GM08714 (cell line): ENCODE data around the gene IGFL3.
"Not testable (repeated sequence)": the region's sequence is repeated elsewhere in the genome, so short reads cannot be mapped to it uniquely, and the experiment has no call there.

Source experiments
- H3K4me3 ChIP-seq: fragments of 200-500 bp; sonication (Bioruptor generic); 2 replicates; pipeline ENCODE4 v1.5.1; 2014; ENCODE audit warnings: mild to moderate bottlenecking, low read length, inconsistent platforms
- ZNF274 ChIP-seq: IDR thresholded peaks from 2 replicates; pipeline ENCODE4 v1.6.1; 2012; ENCODE audit warnings: mild to moderate bottlenecking, low read depth, low read length

IGFL3 gene

GRCh38 chr19:46124638-46125115 is at the start of gene IGFL3:
IGFL3 (minus strand) TSS chr19:46124688; CDS start chr19:46124649, 39 bp downstream.
- TF ChIP-seq ZNF274: no peak
- no peak within 1 kb of the TSS for H3K4me3 ChIP-seq

GRCh38 chr19:46173886-46174480 is 49.5 kb upstream of the IGFL3 start:
- H3K4me3 ChIP-seq: no peak overlapping the region
- TF ChIP-seq ZNF274: no peak

GRCh38 chr19:46162731-46163130 is 38.2 kb upstream of the IGFL3 start:
- no peak overlapping the region for H3K4me3 ChIP-seq
- TF ChIP-seq ZNF274: no peak

- H3K4me3 ChIP-seq: not testable (repeated sequence)
These were observed 37.3 kb upstream of the IGFL3 start for GRCh38 chr19:46161642-46162257.

GRCh38 chr19:46160233-46160775 is 35.8 kb upstream of the IGFL3 start:
- TF ChIP-seq ZNF274: no peak
- H3K4me3 ChIP-seq: no peak overlapping the region

GRCh38 chr19:46159418-46160232 is 35.1 kb upstream of the IGFL3 start:
- TF ChIP-seq ZNF274: no peak
- H3K4me3 ChIP-seq: no peak overlapping the region

GRCh38 chr19:46155237-46155636 is 30.7 kb upstream of the IGFL3 start:
- TF ChIP-seq ZNF274: no peak

GRCh38 chr19:46150606-46151005 is 26.1 kb upstream of the IGFL3 start:
- TF ChIP-seq ZNF274: no peak
- no peak overlapping the region for H3K4me3 ChIP-seq

More at GRCh38 chr19:46155237-46155636, 30.7 kb upstream of the IGFL3 start:
- no peak overlapping the region for H3K4me3 ChIP-seq

GRCh38 chr19:46147791-46148288 is 23.4 kb upstream of the IGFL3 start, which contains the start of gene IGFL2:
IGFL2 (plus strand) TSS chr19:46148238; CDS start chr19:46148279, 41 bp downstream.
- no peak within 1 kb of the TSS for H3K4me3 ChIP-seq
- TF ChIP-seq ZNF274: no peak

GRCh38 chr19:46147166-46147740 is 22.8 kb upstream of the IGFL3 start:
- H3K4me3 ChIP-seq: no peak overlapping the region
- no peak for TF ChIP-seq ZNF274

- TF ChIP-seq ZNF274: no peak
- no peak overlapping the region for H3K4me3 ChIP-seq
These were observed 20.3 kb upstream of the IGFL3 start for GRCh38 chr19:46144756-46145155.

- TF ChIP-seq ZNF274: no peak
These were observed 17.8 kb upstream of the IGFL3 start for GRCh38 chr19:46142294-46142693.

GRCh38 chr19:46141421-46141820 is 16.9 kb upstream of the IGFL3 start:
- no peak overlapping the region for H3K4me3 ChIP-seq
- no peak for TF ChIP-seq ZNF274

More at GRCh38 chr19:46142294-46142693, 17.8 kb upstream of the IGFL3 start:
- no peak overlapping the region for H3K4me3 ChIP-seq
